ENCODE data around the gene ACD.

- TF ChIP-seq CTCF (conservative IDR thresholded peaks at IDR 0.05) (no peak), EZH2 (IDR thresholded peaks at IDR 0.05; ENCODE audit: low read depth) (no peak)
Observed at GRCh38 chr16:67654403-67654911, 5.6 kb downstream of the ACD start.

Data from PC-9 (cell line).